ENCODE results near the gene ZBED3. TPM values are rescaled to one million over a fixed set of nuclear protein-coding genes. Genes with fewer than 3 reads are reported as not detected.
"Not testable (repeated sequence)": the region's sequence is repeated elsewhere in the genome, so short reads cannot be mapped to it uniquely, and the experiment has no call there.

ZBED3 gene
- polyA plus RNA-seq, 1 donor from 2014 or later, result 0.56 TPM

DNA sequence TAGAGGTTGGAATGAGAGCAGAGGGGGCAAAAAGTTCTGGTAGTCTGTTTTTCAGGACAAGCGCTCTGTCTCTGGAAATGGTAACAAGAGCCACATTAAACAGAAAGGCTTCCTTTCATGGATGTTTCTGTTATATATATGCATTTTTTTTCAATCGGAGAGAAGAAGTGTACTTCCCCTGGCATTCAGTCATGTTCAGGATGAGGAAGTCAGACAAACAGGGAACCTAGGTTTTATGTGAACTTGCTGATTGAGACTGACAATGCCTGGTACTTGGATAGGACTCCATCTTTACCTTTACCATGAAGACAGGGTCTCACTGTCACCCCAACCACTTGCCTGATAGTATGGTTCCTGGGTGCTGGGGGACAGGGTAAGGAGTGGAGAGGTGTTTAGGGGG lies 30.1 kb upstream of the ZBED3 start:
- no peaks in the 10 kb centered on the region for H4K20me1 ChIP-seq (ENCODE audit: insufficient read depth)
- H3K9ac ChIP-seq (ENCODE audit: low read length), result no peak overlapping the region
- no peaks in the 10 kb centered on the region for H3K36me3 ChIP-seq (ENCODE audit: insufficient read depth, low read length)
- H3K4me3 ChIP-seq (ENCODE audit: low read length), result no peak overlapping the region
- TF ChIP-seq EP300 (conservative IDR thresholded peaks at IDR 0.05; ENCODE audit: poor library complexity, severe bottlenecking) (no peak), CTCF (IDR thresholded peaks at IDR 0.05; ENCODE audit: poor library complexity, severe bottlenecking) (no peak), MXI1 (conservative IDR thresholded peaks at IDR 0.05; ENCODE audit: poor library complexity, severe bottlenecking) (no peak), POLR2AphosphoS5 (IDR thresholded peaks at IDR 0.05) (no peak), REST (IDR thresholded peaks at IDR 0.05; ENCODE audit: borderline replicate concordance) (no peak), TAF1 (IDR thresholded peaks at IDR 0.05; ENCODE audit: low read depth) (no peak), EZH2 (IDR thresholded peaks at IDR 0.05; ENCODE audit: borderline replicate concordance, insufficient read depth, low read length, poor library complexity, severe bottlenecking) (no peak), RAD21 (conservative IDR thresholded peaks at IDR 0.05) (no peak)
- no peak overlapping the region for H3K4me2 ChIP-seq (ENCODE audit: low read length)
- H3K9me2 ChIP-seq (ENCODE audit: insufficient read depth, low read length), result no peaks in the 10 kb centered on the region
- H3K79me2 ChIP-seq (replicated peaks; ENCODE audit: insufficient read depth, low read length), result no peaks in the 10 kb centered on the region
- H2AFZ ChIP-seq (ENCODE audit: low read depth, low read length), result no peak overlapping the region
- no peak overlapping the region for H3K27ac ChIP-seq (ENCODE audit: low read length)
- H3K9me3 ChIP-seq (ENCODE audit: low read length), result no peaks in the 10 kb centered on the region
- no peaks in the 10 kb centered on the region for H3F3A ChIP-seq (ENCODE audit: insufficient read depth, low read length, poor library complexity, severe bottlenecking)
- H3K27me3 ChIP-seq (ENCODE audit: insufficient read depth, low read depth, low read length), result no peaks in the 10 kb centered on the region

GRCh38 chr5:77107035-77107434 lies 19.9 kb upstream of the ZBED3 start:
- H2AFZ ChIP-seq (ENCODE audit: low read depth, low read length); H3K9ac ChIP-seq (ENCODE audit: low read length); H3K9me2 ChIP-seq (ENCODE audit: insufficient read depth, low read length): not testable (repeated sequence)

GRCh38 chr5:77104813-77105212 lies 17.7 kb upstream of the ZBED3 start:
- no peaks in the 10 kb centered on the region for H3K9me3 ChIP-seq (ENCODE audit: low read length)
- H3K9me2 ChIP-seq (ENCODE audit: insufficient read depth, low read length), result no peaks in the 10 kb centered on the region
- no peak overlapping the region for H3K9ac ChIP-seq (ENCODE audit: low read length)
- no peaks in the 10 kb centered on the region for H3K36me3 ChIP-seq (ENCODE audit: insufficient read depth, low read length)
- no peak overlapping the region for H2AFZ ChIP-seq (ENCODE audit: low read depth, low read length)
- no peaks in the 10 kb centered on the region for H3K27me3 ChIP-seq (ENCODE audit: insufficient read depth, low read depth, low read length)
- no peaks in the 10 kb centered on the region for H4K20me1 ChIP-seq (ENCODE audit: insufficient read depth)
- no peaks in the 10 kb centered on the region for H3F3A ChIP-seq (ENCODE audit: insufficient read depth, low read length, poor library complexity, severe bottlenecking)
- H3K79me2 ChIP-seq (replicated peaks; ENCODE audit: insufficient read depth, low read length), result no peaks in the 10 kb centered on the region
- no peak overlapping the region for H3K4me2 ChIP-seq (ENCODE audit: low read length)
- TF ChIP-seq TAF1 (IDR thresholded peaks at IDR 0.05; ENCODE audit: low read depth) (no peak), MXI1 (conservative IDR thresholded peaks at IDR 0.05; ENCODE audit: poor library complexity, severe bottlenecking) (no peak), REST (IDR thresholded peaks at IDR 0.05; ENCODE audit: borderline replicate concordance) (no peak), EZH2 (IDR thresholded peaks at IDR 0.05; ENCODE audit: borderline replicate concordance, insufficient read depth, low read length, poor library complexity, severe bottlenecking) (no peak), POLR2AphosphoS5 (IDR thresholded peaks at IDR 0.05) (no peak), CTCF (IDR thresholded peaks at IDR 0.05; ENCODE audit: poor library complexity, severe bottlenecking) (no peak), RAD21 (conservative IDR thresholded peaks at IDR 0.05) (no peak), SMC3 (conservative IDR thresholded peaks at IDR 0.05; ENCODE audit: poor library complexity) (no peak), EP300 (conservative IDR thresholded peaks at IDR 0.05; ENCODE audit: poor library complexity, severe bottlenecking) (no peak)
- H3K4me3 ChIP-seq (ENCODE audit: low read length), result no peak overlapping the region
- H3K27ac ChIP-seq (ENCODE audit: low read length), result no peak overlapping the region

More at GRCh38 chr5:77107035-77107434, 19.9 kb upstream of the ZBED3 start:
- not testable (repeated sequence) for H3K4me2 ChIP-seq (ENCODE audit: low read length); H3K36me3 ChIP-seq (ENCODE audit: insufficient read depth, low read length); H3K9me3 ChIP-seq (ENCODE audit: low read length); H3K27me3 ChIP-seq (ENCODE audit: insufficient read depth, low read depth, low read length); H3F3A ChIP-seq (ENCODE audit: insufficient read depth, low read length, poor library complexity, severe bottlenecking); H4K20me1 ChIP-seq (ENCODE audit: insufficient read depth); H3K79me2 ChIP-seq (replicated peaks; ENCODE audit: insufficient read depth, low read length); H3K27ac ChIP-seq (ENCODE audit: low read length); H3K4me3 ChIP-seq (ENCODE audit: low read length)
